Erythroblast (primary cell): ENCODE measurements around the gene CERS6.

Source experiments
- GATA1 ChIP-seq: IDR thresholded peaks from 2 replicates; pipeline ENCODE4 v1.6.1; 2011; ENCODE audit warnings: low read depth, mild to moderate bottlenecking, control low read depth, low read length, moderate library complexity
- POLR2A ChIP-seq: IDR thresholded peaks from 2 replicates; pipeline ENCODE4 v1.6.1; 2011; ENCODE audit warnings: mild to moderate bottlenecking, low read length

- no peak for TF ChIP-seq POLR2A
- TF ChIP-seq GATA1: no peak
Measured at GRCh38 chr2:168499500-168499899, 43.4 kb downstream of the CERS6 start.
